Neural crest cell (in vitro differentiated cells): ENCODE results near the gene NMNAT2. TPM values are rescaled to one million over a fixed set of nuclear protein-coding genes. Genes with fewer than 3 reads are reported as not detected.
A peak's percentile ranks its signal among the peaks of the same experiment; 100 is the strongest.
"Not testable (repeated sequence)": the region's sequence is repeated elsewhere in the genome, so short reads cannot be mapped to it uniquely, and the experiment has no call there.

Experiments
- DNase-seq: peaks from one replicate; pipeline ENCODE4 v3.0.0; 2021; ENCODE audit warnings: low read depth, mixed read lengths, low spot score
- H3K27ac Mint-ChIP-seq: one replicate; pipeline ENCODE4 v1.8.0; 2021; ENCODE audit warnings: mild to moderate bottlenecking, mixed read lengths; ENCODE audit not compliant: unreplicated experiment
- H3K27me3 Mint-ChIP-seq: 2 replicates; pipeline ENCODE4 v1.8.0; 2021; ENCODE audit warnings: low read depth, mild to moderate bottlenecking, mixed read lengths
- H3K36me3 Mint-ChIP-seq: 2 replicates; pipeline ENCODE4 v1.8.0; 2021; ENCODE audit warnings: low read depth, mild to moderate bottlenecking, mixed read lengths
- H3K4me1 Mint-ChIP-seq: 2 replicates; pipeline ENCODE4 v1.8.0; 2021; ENCODE audit warnings: mixed read lengths
- H3K4me3 Mint-ChIP-seq: one replicate; pipeline ENCODE4 v1.8.0; 2021; ENCODE audit warnings: mild to moderate bottlenecking, mixed read lengths
- H3K9me3 Mint-ChIP-seq: 2 replicates; pipeline ENCODE4 v1.8.0; 2021; ENCODE audit warnings: mixed read lengths
- total RNA-seq: library from RNA; stranded (reverse); gene quantifications from 2 replicates; pipeline ENCODE4 v1.2.1, GENCODE V29; 2021
- TF ChIP-seq, protein P1 (sequence below): fragments of 200-600 bp; sonication (generic); conservative IDR thresholded peaks from 2 replicates; pipeline ENCODE4 v1.5.0; 2021; ENCODE audit warnings: antibody characterized with exemption, mild to moderate bottlenecking

Gene NMNAT2
- total RNA-seq, 1 donor from 2014 or later = 4.5 TPM

DNA sequence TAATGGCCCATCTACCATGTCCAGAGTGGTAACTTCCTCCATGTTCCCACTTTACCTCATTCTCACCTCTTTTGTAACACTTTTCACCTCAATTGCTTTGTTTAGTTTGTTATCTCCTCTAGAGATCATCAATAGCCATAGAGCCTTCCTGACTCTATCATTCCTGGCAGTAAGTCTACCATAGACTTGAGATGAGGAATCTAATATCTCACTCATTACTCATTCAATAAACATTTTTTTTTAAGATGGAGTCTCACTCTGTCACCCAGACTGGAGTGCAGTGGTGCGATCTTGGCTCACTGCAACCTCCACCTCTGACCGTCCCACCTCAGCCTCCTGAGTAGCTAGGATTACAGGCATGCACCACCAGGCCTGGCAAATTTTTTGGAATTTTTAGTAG is 7.1 kb downstream of the NMNAT2 start:
- Mint-ChIP-seq H3K27me3 (peaks cover 19% of the 10 kb centered on the region), H3K36me3 (peaks cover 3% of the 10 kb centered on the region), H3K4me1 (peaks cover 10% of the 10 kb centered on the region), H3K27ac (no peak overlapping the region), H3K4me3 (no peak overlapping the region), H3K9me3 (peaks cover 3% of the 10 kb centered on the region)
- TF ChIP-seq, protein P1, sequence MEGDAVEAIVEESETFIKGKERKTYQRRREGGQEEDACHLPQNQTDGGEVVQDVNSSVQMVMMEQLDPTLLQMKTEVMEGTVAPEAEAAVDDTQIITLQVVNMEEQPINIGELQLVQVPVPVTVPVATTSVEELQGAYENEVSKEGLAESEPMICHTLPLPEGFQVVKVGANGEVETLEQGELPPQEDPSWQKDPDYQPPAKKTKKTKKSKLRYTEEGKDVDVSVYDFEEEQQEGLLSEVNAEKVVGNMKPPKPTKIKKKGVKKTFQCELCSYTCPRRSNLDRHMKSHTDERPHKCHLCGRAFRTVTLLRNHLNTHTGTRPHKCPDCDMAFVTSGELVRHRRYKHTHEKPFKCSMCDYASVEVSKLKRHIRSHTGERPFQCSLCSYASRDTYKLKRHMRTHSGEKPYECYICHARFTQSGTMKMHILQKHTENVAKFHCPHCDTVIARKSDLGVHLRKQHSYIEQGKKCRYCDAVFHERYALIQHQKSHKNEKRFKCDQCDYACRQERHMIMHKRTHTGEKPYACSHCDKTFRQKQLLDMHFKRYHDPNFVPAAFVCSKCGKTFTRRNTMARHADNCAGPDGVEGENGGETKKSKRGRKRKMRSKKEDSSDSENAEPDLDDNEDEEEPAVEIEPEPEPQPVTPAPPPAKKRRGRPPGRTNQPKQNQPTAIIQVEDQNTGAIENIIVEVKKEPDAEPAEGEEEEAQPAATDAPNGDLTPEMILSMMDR = no peak
- no peak for DNase-seq

DNA sequence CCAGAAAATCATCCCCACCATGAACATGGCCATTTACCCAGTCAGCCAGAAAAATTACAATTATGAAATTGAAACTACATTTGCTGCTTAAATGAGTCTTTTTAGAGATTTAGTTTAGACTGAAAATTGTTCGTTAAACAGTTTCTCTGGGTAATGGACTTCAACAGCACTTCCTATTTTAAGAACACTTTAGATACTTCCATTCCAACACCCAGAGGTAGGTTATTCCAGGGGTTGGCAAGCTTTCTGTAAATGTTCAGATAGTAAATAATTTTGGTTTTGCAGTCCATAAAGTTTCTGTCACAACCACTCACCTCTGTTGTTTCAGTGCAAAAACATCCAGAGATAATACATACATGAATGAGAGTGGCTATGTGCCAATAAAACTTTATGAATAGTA is 10.2 kb downstream of the NMNAT2 start:
- H3K9me3 Mint-ChIP-seq = peaks cover 3% of the 10 kb centered on the region

DNA sequence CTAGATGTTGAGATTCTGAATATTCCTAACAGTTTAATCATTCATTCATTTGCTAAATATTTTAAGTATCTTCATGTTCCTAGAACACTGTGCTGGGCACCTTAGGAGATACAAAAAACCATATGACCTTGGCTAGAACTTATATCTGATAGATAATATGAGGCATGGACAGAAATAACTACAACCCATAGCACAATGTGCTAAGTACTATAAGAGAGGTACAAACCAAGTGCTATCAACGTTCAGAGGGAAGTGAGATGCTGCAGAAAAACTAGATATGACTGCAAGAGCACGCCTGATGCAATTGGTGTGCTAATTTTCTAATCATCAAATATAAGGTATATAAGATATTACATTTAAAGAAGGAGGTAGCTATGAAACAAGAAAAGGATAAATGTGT is 10.7 kb downstream of the NMNAT2 start:
- no peak overlapping the region for H3K27ac Mint-ChIP-seq
- DNase-seq = no peak
- H3K27me3 Mint-ChIP-seq = no peaks in the 10 kb centered on the region
- H3K36me3 Mint-ChIP-seq = peaks cover 3% of the 10 kb centered on the region
- H3K4me1 Mint-ChIP-seq = peaks cover 41% of the 10 kb centered on the region
- TF ChIP-seq, protein P1 = no peak
- peaks cover 3% of the 10 kb centered on the region for H3K9me3 Mint-ChIP-seq
- H3K4me3 Mint-ChIP-seq = no peak overlapping the region

More for the DNA sequence above, 10.2 kb downstream of the NMNAT2 start:
- Mint-ChIP-seq H3K4me3 (no peak overlapping the region), H3K27ac (no peak overlapping the region), H3K36me3 (peaks cover 3% of the 10 kb centered on the region), H3K4me1 (peaks cover 36% of the 10 kb centered on the region), H3K27me3 (no peaks in the 10 kb centered on the region)
- TF ChIP-seq, protein P1 = no peak
- DNase-seq = no peak

DNA sequence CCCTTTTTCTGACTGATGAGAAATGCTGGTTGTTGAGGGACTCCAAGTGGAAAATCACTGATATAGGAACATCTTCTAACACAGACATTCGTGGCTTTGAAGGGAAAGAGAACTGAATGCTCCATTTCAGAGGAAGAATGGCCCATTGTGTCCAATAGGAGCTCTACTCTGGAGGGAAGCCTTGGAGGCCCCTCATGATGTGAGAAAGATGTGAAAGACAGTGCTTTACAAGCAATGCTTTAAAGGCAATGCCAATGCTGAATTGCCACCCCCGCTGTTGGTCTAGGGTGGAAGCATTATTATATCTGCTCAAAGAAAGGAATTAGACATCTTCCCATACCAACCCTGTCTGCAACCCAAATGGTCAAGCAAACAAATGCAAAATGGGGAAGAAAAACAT is 13.7 kb downstream of the NMNAT2 start:
- Mint-ChIP-seq H3K27me3 (peaks cover 2% of the 10 kb centered on the region), H3K36me3 (no peaks in the 10 kb centered on the region), H3K9me3 (no peaks in the 10 kb centered on the region), H3K4me3 (no peak overlapping the region), H3K27ac (no peak overlapping the region), H3K4me1 (peaks cover 42% of the 10 kb centered on the region)
- peak; percentile 2 for DNase-seq
- TF ChIP-seq, protein P1 = no peak

DNA sequence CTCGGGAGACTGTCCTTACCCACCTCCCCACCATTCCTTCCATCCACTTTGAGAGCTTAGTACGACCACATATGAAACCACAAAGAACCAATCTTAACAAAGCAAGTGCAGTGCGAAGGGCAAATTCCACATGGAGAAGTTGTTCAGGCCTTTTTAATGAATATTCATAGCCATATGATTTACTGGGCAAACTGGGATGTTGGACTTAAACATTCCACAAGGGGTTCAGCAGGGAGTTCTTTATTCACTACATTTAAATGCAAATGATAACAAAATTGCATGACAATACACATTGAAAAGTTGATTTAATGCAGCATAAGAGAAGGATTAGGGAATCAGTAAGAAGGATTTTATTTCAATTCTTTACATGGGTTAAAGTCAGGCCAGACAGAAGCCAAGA is 14.7 kb downstream of the NMNAT2 start:
- Mint-ChIP-seq H3K27ac (peak overlapping the region; percentile 13), H3K27me3 (peaks cover 6% of the 10 kb centered on the region), H3K4me1 (peaks cover 42% of the 10 kb centered on the region), H3K9me3 (no peaks in the 10 kb centered on the region), H3K36me3 (no peaks in the 10 kb centered on the region), H3K4me3 (peak overlapping the region; percentile 3)
- no peak for DNase-seq
- TF ChIP-seq, protein P1 = no peak

DNA sequence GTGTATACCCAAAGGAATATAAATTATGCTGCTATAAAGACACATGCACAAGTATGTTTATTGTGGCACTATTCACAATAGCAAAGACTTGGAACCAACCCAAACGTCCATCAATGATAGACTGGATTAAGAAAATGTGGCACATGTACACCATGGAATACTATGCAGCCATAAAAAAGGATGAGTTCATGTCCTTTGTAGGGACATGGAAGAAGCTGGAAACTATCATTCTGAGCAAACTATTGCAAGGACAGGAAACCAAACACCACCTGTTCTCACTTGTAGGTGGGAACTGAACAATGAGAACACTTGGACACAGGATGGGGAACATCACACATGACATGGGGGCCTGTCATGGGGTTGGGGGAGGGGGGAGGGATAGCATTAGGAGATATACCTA is 16.6 kb downstream of the NMNAT2 start:
- H3K9me3 Mint-ChIP-seq, H3K4me3 Mint-ChIP-seq, DNase-seq, H3K27me3 Mint-ChIP-seq, H3K36me3 Mint-ChIP-seq, H3K27ac Mint-ChIP-seq: not testable (repeated sequence)
- H3K4me1 Mint-ChIP-seq = peaks cover 36% of the 10 kb centered on the region
